HG02678 (cell line): Measurements from ENCODE around the gene KISS1.

Experiments used
- ATAC-seq: cut with Tn5 transposase; IDR thresholded peaks from one replicate; pipeline ENCODE4 v1.9.1; 2021; ENCODE audit warnings: mild to moderate bottlenecking, moderate library complexity; ENCODE audit not compliant: unreplicated experiment

Gene KISS1

DNA sequence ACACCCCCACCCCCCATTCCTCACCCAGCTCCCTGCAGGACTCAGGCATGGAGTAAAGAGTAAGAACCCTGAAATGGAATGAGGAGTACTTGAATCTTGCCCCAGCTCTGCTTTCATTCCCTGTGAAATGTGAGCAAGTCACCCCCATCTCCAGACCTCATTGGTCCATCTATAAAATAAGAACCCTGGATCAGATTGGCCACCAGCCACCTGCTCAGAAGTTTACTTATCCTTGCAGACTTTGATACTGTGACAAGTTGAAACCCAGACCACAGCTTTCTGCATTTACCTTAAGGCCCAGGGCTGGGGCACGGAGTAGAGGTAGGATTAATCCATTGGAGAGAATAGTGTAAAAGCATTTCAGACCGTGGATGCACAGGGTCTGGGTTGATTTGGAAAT, 2.2 kb downstream of the KISS1 start:
- no peak for ATAC-seq

DNA sequence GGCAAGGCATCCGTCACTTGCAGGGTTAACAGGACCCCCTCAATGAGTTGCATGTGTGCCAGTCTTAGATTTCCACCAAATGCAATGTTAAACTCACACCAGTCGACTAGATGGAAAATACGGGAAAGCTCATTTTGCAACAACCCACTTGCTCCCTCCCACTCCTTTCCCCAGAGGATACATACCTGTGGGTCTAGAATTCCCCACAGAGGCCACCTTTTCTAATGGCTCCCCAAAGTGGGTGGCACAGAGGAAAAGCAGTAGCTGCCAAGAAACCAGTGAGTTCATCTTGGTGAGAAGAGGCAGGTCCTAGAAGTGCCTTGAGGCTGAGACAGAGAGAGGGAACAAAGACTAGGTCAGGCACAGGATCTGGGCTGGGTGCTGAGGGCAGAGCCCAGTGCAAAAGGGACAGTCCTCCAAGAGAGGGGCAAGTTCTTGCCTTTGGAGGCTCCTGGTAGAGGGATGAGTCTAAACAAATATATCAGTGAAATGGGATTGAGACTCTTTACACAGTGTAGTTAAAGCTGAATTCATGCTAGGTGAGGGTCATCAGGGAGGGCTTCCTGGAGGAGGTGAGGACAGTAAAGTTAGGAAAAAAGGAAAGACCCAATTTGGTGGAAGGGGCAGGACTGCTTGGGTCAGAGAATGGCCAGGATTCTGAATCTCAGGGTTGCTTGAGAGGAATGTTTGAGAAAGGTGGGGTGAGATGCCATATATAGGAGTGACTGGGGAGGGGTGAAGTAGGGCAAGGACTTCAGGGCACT, 3.5 kb downstream of the KISS1 start:
- ATAC-seq, result no peak

DNA sequence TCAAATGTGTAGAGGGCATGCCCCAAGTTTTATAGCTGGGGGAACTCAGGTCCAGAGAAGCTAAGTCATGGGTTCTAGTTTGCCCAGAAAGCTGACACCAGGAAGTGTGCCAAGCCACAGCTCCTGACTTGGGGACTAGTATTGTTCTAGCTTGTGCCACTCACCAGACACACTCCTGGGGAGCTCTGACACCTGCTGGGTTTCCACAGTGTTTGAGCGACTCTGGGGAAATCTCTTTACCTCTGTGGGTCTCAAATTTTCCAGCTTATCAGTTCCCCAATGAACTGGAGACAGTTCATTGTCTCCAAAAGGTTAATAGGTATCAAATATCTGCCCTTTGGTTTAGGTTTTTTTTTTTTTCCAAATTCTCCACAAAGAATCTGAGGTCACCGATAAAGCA, 4.2 kb downstream of the KISS1 start:
- no peak for ATAC-seq

DNA sequence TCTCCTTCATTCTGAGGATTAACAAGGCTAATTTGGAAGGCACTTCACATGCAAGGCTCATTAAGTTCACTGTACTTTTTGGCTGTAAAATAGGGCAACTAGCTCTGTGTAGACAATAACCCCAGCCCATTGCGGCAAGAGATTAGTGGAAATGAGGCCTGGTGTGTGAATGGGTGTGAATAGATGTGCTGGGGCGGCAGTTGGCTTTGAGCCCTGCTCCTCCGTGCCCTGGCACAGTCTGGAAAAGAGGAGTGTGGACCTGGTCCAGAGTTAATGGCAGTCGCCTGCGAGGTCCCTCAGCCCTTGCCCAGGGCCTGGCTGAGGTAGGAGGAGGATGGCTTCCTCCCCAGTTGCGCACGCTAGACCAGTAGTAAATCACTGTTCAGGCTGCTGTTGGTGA, 4.8 kb downstream of the KISS1 start:
- ATAC-seq, result no peak

DNA sequence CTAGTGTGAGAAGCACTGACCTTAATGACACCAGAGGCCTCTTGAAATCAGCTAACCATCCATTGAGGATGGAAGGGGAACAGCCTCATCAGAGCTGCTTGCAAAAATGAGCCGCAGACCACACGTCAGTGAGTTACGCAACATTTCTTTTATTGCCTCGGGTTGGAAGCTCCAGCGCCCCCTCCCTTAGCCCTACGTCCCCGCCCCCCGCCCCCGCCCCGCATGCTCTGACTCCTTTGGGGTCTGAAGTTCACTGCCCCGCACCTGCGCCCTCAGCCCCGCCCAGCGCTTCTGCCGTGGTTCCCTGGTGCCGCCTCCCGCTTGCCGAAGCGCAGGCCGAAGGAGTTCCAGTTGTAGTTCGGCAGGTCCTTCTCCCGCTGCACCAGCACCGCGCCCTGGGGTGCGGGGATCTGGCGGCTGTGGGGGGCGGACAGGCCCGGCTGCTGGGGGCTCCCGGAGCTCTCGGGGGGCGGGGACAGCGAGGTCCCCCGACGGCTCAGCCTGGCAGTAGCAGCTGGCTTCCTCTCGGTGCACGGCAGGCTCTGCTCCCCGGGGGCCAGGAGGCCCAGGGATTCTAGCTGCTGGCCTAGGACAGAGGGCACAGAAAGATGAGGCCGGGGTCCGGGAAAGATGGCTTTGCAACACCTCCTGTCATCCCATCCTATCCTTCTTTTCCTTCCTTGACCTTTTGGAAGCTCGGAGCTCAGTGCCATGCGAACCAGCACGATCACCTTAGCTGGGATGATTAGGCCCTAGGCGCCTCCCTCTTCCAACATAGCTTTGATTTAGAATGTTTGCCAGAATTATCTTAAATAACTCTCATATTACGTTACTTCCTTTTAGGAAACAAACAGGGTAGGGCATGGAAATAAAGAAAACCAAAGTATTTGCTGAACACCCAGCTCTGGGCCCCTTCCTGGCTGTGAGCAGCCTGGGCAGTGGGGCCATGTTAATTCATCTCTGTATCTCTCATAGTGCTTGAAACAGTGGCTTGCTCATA, 5.8 kb downstream of the KISS1 start:
- no peak for ATAC-seq

DNA sequence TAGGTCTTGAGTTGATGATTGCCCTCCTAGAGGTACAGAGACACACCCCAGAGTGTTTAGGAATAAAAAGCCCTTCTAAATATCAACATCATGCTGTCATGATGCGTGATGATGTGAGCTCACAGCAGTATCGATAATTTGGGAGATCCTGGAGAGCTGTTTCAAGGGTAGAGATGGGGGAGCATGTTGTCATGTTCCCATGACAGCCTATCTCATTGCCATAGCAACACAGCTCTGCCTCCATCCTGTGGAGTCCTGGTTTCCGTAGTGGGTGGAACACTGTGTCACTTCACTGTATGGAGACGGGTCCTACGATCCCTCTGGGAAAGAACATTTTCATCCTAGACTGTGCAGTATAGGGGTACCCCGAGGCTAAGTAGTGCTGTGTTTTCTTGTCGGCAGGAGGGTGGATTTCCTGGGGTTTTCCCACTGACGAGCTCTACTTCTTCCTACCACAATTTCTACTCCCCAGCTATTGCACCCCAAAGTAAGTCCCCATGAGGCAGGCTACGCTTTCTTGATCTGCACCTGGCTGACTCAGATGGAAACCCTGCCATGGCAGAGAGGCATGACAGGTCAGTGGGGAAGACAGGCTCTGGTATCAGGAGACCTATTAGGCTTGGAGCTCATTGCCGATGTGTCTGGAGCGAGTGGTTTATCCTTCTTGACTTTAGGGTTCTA, 7.2 kb downstream of the KISS1 start:
- ATAC-seq, result no peak

DNA sequence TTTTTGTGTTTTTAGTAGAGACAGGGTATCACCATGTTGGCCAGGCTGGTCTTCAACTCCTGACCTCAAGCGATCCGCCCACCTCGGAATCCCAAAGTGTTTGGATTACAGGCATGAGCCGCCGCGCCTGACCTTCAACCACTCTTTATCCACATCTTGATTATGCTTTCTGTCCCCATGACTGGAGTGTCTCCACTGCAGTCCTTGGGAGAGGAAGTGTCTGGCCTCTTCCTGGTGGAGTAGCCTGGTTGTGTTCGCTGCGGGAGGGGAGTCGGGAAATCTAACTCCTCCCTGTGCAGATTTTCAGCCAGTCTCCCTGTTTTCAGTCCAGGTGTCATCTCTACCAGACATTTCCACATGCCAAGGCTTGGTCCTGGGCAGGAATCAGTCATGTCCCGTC, 9.7 kb downstream of the KISS1 start:
- no peak for ATAC-seq

DNA sequence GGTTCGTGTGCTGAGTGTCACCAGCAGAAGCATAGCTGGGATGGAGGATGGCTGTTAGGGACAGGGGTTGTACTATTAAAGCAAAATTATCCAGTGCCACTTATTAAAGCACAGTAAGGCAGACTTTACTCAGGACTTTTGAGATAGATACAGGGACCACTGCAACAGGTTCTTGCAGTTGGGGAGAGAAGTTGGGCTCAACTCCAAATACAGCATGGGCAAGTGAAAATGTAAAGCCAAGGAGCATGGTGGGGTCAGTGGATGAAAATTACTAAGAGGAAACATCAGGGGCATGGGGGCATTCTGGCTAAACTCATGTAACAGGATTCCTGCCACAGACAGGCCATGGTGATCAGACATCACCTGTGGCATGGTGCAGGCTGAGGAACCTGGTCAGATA, 15.2 kb downstream of the KISS1 start:
- ATAC-seq, result no peak

DNA sequence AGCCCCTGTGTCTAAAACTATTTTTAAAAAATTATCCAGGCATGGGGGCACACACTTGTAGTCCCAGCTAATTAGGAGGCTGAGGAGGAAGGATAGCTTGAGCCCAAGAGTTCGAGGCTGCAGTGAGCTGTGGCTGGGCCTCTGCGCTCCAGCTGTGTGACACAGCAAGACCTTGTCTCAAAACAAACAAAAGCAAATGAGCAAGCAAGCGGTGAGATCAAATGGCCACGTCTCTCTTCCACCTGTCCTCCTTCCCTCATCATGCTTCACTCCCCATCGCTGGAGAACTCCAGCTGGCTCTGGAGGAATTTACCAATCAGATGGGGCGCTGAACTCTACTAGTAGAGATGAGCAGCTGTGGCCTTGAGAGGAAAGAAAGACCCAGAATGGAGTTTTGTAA, 16.2 kb downstream of the KISS1 start:
- no peak for ATAC-seq

DNA sequence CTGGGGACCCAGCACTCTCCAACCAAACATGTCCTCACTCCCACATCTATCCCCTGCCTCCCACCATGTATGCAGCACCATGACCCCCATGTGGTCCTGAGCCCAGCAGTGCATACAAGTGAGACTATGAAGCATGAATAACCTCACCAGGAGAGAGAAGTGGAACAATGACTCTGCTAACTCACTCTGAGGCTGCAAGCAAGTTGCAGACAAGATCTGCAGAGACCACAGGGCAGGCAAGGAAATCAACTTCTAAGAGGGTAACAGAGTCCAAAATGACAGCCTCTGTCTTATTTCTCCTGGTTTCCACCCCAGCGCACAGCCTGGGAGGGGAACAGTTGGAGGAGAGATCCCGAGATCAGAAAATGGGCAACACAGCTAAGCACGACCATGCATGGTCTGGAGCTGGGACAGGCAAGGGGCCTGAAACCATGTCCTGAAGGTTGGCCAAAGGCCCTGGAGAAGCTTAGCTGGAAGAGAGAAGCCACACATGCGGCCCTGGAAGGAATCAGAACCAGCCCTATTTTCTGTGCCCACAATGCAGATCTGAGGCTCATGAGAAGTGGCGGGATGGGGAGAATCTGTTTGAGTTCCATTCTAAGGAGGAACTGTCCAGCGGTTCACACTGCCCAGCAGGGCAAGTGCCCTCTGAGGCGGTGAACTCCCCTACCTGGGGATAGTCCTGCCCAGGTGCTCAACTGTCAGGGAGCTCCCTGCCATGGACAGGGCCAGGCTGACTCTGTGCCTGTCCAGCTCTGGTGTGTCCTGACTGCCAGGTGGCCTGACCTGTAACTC, 17.6 kb downstream of the KISS1 start:
- no peak for ATAC-seq

DNA sequence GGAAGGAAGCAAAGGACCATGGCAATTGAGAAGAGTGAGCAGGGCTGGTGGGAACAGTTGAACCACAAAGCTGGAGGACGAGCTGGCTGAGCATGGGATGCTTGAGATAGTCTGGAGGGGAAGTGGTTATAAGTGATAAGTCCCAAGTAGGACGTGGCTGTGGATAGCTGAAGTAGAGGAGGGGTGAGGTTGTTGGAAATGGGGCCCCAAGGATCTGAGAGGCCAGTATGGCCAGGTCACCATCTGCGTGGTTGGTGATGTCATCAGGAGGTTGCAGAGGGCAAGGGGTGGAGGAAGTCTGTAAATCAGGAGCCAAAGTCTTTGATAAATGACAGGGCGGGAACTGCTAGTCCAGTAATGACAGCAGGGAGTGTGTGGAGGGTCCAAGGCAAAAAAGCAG, 19.2 kb downstream of the KISS1 start:
- ATAC-seq, result no peak

DNA sequence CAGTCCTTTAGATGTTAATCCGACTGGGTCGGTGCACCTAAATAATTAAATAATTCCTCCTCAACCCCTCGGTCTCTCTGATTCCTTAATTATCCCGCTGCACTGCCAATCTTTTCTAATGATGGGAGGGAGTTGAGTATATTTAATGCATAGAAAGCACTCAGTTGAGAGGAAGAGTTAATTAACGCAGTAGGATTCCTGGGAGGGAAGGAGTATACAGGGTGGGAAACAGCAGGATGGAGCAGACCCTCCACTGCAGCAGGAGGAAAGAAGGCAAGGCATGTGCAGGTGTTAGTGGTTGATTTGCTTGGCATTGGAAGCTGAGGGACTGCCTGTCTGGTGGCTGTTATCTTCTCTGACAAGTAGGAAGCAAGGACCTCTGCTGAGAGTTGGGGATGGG, 20.2 kb downstream of the KISS1 start:
- ATAC-seq, result no peak

DNA sequence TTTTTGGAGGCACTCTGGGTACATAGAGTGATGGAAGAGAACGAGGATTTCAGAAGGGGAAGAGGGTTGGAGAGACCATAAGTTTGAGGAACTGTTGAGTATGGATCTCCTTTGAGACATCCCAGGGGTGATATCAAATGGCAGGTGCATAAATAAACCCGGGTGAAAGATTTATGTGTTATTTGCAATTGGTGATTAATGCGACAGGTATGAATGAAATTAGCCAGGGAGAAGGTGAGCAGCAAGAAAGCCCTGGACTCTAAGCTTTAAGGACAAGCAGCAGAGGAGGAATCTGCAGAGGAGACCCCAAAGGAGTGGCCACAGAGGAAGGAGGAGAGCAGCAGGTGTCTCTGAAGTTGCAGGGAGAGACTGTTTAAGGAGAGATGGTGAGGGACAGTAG, 21.3 kb downstream of the KISS1 start:
- no peak for ATAC-seq

DNA sequence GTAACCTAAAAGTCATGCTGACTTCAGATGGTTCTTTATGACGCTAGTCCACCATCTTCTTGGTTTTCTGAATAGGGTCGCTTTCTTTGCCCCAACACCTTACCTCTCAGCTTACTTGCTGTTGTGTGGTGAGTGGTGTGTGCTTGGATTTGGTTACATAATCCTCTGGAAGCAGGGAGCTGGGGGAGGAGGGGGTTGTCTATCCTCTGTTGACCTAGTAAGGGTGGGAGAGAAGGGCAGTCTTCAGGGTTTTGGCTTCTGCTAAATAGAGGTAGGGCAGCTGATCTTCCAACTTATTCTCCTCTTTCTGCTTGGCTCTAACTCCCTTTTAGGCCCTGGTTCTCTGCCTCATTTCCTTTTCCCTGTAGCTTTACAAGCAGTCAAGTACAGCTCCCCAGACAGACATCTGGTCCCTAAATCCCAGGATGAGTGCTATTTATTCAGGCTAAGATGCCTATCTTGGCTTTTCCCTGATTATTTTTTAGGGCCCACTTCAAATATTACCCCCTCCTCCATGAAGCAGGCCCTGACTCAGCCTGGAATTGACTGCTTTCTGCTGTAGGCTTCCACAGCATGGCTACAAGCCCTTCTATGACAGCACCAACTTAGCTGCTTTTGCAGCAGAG, 23.8 kb downstream of the KISS1 start:
- no peak for ATAC-seq

DNA sequence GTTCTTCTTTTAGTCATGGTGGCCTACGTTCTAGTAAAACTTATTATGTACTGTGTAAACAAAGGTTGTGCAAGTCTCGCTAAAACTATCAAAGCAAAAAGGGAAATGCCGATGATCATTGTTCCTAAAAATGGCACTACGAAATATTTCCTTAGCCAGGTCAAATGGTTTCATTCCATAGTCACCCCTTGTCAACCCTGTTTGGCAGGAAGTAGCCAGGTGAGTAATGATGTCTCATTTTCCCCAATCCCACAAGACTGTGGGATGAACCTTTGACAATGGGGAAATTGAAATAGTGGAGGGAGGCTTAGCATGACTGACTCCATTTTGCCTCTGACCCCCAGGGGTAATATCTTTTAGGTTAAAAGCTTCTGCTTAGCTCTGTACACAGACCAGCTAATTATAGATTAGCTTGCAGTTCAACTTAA, 24.5 kb downstream of the KISS1 start:
- ATAC-seq, result no peak

DNA sequence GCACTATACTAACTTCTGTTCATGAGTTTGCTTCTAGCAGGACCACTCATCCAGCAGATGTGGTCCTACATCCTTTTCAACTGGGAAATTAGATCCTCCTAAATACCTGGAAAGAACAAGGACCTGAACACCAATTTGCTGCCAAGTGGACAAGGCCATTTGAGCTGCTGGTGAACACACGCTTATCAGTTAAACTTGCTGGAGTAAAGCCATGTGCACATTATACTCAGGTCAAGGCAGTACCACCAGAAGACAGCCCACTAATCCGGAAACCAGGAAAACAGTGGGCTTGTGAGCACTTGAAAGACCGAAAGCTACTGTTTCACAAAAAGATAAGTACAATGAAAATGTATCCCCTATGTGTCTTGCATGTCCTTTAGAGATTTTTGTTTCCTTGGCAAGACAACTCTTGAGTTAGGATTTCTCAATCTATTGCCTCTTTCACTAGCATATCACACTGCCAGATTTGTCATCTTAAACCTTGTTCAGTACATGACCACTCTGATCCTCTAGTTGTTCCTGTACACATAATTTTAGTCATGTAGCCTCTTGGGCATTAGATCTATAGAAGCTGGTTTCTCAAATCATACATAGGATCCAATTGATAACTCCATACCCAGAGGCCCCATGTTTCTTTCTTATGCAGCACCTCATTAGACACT, 25.7 kb downstream of the KISS1 start:
- no peak for ATAC-seq

DNA sequence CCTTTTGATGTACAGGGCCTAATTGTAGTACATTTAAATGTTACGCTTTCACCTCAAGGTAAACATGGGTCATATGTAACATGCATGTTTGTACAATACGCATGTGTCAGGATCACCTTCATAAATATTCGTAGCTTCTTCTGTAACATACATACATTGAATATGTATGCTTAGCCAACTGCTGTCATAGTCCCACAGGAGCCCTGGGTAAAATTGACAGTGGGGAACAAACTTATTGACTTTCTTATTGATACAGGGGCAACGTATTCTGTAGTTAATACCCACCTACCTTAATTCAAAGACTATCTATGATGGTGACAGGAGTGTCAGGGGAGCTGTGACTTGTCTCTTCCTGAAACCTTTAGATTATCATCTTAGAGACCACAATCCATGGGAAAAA, 26.4 kb downstream of the KISS1 start:
- no peak for ATAC-seq

DNA sequence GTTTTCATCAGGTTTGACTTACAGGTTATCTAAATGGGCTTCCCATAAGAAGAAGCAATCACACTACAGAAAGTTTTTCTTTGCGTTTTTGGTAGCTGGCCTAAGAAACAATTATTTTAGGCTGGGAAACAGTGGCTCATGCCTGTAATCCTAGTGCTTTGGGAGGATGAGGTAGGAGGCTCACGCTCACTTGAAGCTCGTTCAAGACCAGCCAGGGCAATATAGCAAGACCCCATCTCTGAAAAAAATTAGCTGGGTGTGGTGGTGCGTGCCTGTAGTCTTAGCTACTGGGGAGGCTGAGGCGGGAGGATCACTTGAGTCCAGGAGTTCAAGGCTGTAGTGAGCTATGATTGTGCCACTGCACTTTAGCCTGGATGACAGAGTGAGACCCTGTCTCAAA, 28.6 kb downstream of the KISS1 start:
- no peak for ATAC-seq

DNA sequence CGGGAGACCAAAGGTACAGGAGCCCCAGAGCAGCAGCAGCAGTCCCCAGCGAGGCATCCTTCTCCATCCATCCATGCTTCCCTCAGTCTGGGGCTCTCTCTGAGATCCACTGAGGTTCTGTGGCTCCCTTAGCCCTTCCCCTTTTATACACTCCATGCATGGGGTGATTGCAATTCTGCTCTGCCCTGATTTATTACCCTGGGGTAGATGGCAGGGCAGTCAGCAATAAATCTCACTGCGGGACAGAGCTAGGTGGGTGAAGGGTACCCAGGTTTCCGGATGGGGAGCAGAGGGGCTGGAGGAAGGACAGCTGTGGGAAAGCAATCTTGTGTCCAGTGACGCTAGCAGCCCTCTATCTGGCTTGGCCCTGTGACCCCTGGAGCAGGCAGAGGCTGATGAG, 30.1 kb downstream of the KISS1 start, which contains the start of gene REN:
Gene REN, minus strand, starts transcription at position 119 of the 400 bp plus-strand sequence. Its CDS starts 44 bp downstream, at position 75.
- no peak for ATAC-seq
